Activated gamma-delta T cell treated with anti-CD3 and anti-CD28 coated beads, Interleukin-2, amount 50 U/mL, for 16 hours (primary cell): ENCODE measurements around the gene MAPK1IP1L.

Source experiments
- DNase-seq: peaks from one replicate; pipeline ENCODE4 v3.0.0-alpha.2; 2020; ENCODE audit warnings: low read depth

The MAPK1IP1L gene

DNA sequence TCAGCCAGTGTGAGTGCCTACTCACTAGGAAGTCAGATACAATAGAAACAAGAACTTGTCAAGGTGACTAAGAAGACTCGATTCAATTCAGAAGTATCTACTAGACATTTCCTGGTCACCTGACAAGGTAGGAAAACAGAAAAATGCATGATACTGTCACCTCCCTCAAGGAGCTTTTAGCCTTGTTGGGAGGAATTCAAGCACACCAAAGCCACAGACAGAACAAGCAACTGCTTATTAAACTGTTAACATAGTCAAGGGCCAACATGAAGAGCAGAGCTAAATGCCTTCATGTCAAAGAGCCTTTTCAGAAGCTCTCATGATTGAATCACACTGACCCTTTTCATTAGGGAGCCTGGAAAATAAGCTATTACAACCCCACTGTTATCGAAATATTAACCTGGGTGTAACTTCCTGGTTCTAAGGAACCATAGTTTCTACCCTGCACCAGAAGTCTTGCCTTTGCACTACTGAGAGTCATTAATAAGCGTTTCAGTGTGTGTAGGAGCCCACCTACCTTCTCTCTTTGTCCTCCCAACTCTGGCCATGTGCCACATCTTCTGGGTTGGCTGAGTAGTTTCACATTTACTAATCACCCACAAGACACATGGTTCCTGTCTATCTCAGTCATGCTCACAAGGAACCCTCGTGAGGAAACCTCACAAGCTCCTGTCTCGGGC lies 46.6 kb downstream of the MAPK1IP1L start:
- peak; percentile 17 for DNase-seq

DNA sequence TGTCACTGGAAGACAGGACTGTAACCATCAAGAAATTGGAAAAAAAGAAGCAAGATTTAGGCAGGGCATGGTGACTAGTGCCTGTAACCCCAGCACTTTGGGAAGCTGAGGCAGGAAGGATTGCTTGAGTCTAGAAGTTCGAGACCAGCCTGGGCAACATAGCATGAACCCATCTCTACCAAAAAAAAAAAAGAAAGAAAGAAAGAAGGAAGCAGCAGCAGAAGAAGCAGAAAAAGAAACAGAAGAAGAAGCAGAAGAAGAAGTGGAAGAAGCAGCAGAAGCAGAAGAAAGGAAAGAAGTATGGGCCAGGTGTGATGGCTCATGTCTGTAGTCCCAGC lies 47.1 kb downstream of the MAPK1IP1L start:
- no peak for DNase-seq

DNA sequence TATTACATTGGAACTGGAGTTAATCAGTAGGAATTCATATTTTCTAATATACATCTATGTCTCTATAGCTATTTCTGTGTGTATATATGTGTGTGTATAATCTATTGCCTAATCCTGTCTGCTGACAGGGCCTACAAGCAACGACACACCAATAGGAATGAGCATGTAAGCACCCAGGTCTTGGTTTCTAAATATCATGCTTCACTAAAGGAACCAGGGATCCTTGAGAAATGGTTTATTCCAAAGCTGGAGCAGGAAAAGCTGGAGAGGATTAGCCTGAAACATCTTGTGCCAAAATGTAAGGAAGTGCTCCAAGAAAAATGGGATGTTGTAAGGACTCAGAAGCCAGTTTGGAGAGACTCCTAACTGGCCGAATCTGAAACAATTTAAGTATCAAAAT lies 48.3 kb downstream of the MAPK1IP1L start:
- no peak for DNase-seq

- no peak for DNase-seq
Observed at GRCh38 chr14:55101698-55102097, 50.3 kb downstream of the MAPK1IP1L start.

DNA sequence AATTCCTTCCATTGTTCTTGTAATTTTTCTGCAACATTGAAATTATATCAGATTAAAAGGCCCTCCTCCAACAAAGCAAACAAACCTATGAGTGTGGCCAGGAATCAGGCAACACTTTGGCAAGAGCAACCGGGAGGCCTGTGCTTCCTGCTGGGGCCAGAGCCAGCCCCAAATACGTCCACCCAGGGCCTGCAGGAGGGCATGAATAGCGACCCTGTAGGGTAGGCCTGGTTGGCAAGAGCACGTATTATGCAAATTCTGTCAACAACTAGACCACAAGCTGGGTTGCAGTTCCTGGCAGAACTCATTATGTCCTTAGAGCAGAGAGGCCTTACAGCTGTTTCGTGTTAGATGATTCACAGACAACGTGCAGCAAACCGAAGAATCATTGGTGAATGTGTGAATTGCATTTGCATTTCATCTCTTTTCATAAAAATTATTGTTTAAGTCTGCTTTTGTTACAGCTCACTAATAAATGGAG lies 50.7 kb downstream of the MAPK1IP1L start:
- peak; percentile 26 for DNase-seq

DNA sequence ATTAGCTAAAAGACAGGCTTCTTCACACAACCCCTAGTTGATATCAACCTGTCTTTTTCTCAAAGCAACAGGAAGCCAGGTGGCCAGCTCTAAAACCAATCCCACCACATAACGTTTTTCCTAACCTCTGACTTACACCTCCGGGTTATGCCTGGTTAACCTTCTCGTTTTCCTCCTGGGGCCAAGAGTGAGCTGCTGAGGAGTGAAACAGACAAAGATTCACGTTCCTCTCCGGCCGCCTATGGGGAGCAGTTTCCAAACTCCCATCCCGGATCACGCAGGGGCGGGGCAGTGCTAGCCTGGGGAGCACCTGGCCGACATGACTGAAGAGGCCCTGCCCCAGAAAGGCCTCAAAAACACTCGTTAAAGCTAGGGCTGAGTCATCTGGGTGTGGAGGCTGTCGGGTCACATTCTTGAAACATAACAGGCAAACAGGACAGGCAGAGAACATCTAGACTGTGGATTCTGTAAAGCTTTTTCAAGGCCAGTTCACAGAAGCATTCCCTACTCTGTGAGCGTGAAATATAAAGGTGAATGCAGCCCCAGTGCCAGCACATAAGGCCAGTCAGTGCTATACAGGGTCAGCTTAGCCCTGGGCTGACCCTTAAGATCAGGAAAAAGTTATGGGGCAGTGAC lies 51.7 kb downstream of the MAPK1IP1L start:
- DNase-seq = peak; percentile 25

DNA sequence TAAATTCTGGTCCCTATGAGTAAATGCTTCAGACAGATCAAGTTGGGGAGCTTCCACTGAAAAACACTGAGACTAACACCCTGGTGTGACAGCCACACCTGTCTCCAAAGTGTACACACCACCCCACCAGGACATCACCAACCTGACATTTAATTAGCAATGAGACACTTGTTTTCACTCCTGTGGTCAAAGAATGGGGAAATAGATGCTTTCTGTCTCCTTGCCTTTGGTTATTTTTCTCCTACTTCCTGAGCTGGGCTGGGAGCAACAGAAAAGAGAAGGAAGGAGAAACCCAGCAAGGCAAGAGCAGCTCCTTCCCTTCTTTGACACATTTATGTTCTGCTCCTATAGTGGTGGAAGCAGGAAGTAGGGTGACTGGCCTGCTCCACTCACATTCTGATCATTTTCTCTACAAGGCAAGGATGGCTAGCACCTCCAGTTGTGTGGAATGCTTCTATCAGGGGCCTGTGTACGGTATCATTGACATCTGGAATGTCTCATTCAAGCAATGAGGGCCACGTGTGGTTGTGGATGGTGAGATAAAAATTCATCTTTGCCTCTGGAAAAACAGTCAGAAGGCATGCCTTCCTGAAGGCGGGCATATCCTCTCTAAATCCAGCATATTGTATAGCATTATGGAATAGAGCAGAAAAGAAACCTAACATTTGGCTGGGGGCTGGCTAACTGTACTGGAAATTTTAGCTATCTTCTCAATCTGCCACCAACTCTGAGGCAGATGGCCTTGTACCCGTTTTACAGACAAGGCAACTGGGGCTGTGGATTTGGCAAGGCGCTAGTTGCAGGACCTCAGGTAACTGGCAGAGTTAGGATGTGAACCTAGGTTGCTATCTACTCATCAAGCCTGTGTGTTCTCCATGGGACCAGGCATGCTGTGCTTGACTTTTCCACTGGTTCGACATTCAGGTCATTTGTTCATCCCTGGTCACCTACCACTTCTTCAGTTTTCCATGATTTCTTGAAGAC lies 52.8 kb downstream of the MAPK1IP1L start:
- DNase-seq = no peak

DNA sequence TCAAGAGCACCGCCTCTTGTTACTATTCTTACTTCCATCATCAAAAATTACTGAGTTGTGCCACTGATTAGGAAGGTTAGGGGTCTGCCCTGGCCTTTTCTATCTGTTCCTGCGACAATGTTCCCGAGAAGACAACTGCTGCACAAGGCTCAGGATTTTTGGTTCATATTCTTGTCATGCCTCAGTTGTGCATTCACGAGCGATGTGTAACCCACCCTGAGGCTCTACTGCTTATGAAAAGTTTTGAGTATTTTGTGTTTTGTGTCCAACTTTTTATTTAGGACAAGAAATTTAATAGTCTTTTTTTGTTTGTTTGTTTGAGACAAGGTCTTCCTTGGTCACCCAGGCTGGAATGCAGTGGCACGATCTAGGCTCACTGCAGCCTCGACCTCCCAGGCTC lies 54.5 kb downstream of the MAPK1IP1L start:
- DNase-seq = no peak

GRCh38 chr14:55107766-55108554 lies 56.5 kb downstream of the MAPK1IP1L start:
- DNase-seq = no peak

- no peak for DNase-seq
Observed at GRCh38 chr14:55109836-55110235, 58.4 kb downstream of the MAPK1IP1L start.

DNA sequence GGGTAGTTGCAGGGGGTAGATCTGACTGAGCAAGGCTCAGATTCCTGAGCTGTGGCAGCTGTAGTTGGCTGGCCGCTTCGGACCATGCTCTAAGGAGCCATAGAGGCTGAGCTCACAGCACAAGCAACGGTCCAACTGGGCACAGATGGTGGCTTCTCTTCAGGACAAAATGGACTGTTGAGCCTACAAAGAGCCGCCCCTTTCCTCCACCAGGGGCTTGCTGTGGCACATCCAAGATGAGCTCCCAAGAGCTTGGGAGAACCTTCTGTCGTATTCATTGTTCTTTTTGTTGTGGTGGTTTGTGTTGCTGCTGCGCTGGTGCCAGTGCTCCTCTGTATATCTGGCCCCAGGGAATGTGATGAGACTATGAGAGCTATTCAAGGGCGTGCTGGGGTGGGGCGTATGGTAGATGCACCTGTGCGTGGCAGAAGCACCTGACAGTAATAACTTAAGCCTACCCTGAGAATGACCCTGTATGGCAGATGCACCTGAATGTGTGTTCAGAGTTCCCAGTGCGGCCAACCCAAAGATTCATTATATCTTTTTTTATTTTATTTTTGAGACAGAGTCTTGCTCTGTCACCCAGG lies 59.8 kb downstream of the MAPK1IP1L start:
- DNase-seq = no peak

GRCh38 chr14:55114720-55115119 lies 63.3 kb downstream of the MAPK1IP1L start:
- no peak for DNase-seq

- no peak for DNase-seq
Observed at GRCh38 chr14:55115460-55115859, 64.0 kb downstream of the MAPK1IP1L start.

- no peak for DNase-seq
Observed at GRCh38 chr14:55115861-55116245, 64.4 kb downstream of the MAPK1IP1L start.

- no peak for DNase-seq
Observed at GRCh38 chr14:55116246-55117030, 65.0 kb downstream of the MAPK1IP1L start.

GRCh38 chr14:55117803-55118441 lies 66.5 kb downstream of the MAPK1IP1L start:
- DNase-seq = no peak

- DNase-seq = no peak
Observed at GRCh38 chr14:55118761-55119160, 67.3 kb downstream of the MAPK1IP1L start.
